Ramos (cell line): ENCODE results near the gene PRR23A.

Experiments
- in situ Hi-C: fragments of 300-500 bp; cut with MboI; formaldehyde crosslinking; loops from one replicate; pipeline ENCODE4 v1.14.3; 2022; ENCODE audit warnings: low sequenced_read_pairs; ENCODE audit not compliant: unreplicated experiment

PRR23A gene

DNA sequence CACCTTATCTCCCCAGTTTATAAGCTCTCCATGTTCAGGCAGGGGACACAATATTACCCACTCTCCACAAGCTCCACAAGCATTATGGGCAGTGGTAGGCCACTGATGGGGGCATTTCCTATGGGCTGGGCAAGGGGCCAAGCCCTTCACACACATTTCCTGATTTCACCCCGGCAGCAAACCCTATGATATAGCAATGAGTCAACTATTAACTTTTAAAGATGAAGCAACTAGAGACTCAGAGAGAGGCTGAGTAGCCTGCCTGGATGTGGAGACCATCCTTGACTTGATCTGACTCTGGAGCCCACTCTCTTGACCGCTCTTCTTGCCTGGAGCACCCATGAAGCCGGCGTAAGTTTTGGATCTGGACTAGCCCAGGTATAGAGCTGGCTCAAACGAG is 31.6 kb downstream of the PRR23A start:
- in situ Hi-C loops = no loop called here

DNA sequence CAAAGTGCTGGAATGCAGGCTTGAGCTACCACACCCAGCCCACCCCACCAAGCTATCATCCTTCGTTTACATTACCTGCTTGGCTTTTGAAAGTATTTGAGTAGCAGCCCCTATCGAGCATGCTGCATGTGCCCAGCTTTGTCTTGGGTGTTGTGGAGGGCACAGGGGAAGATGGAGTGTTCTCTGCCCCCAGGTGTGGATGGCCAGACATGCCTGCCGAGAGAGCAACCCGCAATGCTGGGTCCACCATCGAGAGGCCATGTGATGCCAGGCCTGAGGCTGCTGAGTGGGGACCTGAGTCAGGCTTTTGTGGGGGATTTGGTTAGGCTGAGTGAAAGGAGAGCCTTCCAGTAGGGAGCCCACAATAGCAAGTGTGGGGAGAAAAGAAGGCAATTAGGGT is 33.1 kb downstream of the PRR23A start:
- in situ Hi-C loops = no loop called here

DNA sequence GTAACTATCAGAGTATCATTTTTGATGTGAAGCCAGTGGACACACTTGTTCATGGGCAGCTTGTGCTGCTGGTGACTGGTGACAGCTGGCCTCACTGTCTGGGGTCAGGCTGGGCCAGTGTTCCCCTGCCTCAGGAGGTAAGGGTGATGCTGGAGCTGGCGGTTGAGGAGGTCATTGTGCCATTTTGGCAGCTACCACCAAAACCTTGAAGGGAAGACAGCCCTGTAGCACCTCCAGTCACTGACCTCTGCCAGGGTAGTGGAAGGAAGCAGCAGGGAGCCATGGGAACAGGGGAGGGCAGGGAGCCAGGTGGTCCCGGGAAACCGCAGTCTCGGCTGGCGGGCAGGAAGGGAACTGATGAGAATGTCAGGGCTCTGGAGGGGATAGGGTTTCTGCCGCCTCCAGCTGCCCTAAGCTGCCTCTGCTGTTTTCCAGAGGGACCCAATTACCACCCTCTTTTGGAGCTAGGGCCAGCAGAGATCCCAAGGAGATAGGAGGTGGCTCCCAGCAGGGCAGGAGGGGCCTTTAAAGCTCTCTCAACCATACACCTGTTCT is 34.2 kb downstream of the PRR23A start:
- in situ Hi-C loops = no loop called here

DNA sequence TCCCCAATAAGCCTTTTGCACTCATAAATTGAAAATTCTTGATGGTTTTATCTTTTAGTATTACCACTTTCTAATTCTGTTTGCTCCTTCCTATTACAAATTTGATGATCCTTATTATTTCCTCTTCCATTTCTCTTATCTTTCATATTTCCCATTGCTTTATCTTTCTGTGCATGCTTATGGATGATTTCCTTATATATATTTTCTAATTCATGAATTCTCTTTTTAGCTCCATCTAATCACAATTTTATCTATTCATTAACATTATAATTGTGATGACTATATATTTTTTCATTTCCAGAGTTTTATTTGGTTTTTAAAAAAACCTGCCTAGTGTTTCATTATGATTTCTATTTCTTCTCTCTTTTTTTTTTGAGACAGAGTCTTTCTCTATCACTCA is 41.1 kb downstream of the PRR23A start:
- in situ Hi-C loops = no loop called here

DNA sequence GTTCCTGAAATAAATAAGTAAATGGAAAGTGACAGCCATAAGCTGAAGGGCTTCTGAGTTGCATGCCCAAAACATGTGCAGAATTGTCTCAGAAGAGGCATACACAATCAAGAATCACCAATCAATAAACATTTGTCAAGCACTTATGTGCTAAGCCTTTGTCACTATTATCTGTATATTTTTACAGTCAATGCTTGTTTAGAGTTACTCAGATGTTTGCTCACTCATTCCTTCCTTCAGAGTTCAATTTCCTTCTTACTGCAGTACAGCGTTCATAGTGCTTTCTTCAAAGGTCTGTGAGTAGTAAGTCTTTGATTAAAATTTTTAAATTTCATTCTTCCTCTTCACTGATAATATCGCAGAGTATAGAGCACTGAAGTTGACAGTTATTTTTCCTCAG is 41.8 kb downstream of the PRR23A start:
- in situ Hi-C loops = no loop called here

DNA sequence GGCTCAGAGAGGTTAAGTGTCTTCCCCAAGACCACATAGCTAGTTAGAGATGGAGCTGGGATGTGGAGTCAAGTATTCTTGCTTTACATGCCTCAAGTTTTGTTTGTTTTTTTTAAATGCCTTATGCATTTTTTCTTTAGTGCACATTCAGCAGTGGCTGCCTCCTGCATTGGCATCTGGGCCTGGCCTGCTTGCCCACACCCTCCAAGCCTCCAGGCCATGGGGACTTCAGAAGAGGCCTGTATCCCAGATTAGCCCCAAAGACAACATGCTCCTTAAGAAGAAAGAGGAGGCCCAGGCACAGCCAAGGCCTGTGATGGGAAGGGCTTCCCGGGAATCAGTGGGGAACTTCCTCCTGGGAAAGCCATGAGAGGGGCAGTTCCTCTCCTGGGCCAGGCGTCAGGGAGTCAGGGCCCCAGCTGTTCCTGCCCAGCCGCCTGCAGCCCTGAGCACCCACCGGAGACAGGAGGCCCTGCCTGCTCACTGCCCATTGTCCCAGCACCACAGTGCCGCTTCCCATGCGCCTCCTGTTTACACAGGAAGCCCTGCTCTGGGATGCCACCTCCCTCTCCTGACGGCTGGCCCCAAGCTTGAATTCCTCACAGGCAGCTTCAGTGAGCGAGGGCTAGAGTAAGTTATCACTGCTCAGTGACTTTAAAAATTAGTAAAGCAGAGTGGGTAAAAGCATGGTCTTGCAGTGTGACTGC is 43.1 kb downstream of the PRR23A start:
- in situ Hi-C loops = no loop called here

DNA sequence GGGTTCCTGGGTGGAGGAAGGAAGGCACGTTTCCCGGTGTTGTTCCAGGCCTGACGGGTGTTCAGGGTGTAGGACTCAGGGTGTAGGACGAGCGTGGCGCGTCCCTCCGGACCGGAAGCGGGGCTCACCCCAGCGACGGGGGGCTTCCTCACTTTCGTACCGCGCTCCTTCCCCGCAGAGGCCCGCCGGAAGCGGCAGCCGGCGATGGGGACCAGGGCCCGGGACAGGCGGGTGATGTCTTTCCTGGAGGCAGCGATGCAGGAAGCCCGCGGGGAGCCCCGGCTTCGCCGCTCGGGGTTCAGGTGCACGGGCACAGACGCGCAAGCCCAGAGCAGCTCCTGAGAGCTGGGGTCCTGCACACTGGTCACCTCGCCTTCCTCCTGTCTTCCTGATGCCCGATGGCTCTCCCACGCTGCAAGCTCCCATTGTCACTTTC is 45.6 kb downstream of the PRR23A start:
- in situ Hi-C loops = no loop called here
